ENCODE data around the gene PIGK. TPM values are rescaled to one million over a fixed set of nuclear protein-coding genes. Genes with fewer than 3 reads are reported as not detected.

PIGK gene
- total and polyA plus RNA-seq, 10 of the 15 experiments (the other 5 are each of a cell fraction or from before 2014, with no cell fraction given), result 9.1 to 27.4 (median 16.9) TPM

DNA sequence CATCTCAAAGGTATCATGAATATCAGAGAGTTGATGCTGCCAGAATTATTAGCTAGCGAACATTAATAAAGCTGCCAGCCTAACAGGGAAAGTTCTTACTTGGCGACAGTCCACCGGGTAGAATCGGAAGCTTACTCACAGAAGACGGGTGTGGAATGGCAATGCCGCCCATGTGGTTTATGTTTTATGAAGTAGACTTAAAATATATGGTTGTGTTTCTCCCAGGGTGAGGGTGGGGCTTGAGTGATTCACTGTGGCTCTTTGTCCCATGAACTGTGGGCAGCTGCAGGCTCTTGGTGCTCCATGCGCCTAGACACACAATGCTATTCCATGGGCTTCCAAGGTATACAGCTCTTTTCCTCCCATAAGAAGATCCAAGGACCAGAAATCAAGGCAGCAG lies 162.7 kb downstream of the PIGK start (continued):
- TF ChIP-seq RB1 (IDR thresholded peaks at IDR 0.05; ENCODE audit: borderline replicate concordance), result no peak
- TF ChIP-seq FOXK2 (IDR thresholded peaks at IDR 0.05), result no peak

DNA sequence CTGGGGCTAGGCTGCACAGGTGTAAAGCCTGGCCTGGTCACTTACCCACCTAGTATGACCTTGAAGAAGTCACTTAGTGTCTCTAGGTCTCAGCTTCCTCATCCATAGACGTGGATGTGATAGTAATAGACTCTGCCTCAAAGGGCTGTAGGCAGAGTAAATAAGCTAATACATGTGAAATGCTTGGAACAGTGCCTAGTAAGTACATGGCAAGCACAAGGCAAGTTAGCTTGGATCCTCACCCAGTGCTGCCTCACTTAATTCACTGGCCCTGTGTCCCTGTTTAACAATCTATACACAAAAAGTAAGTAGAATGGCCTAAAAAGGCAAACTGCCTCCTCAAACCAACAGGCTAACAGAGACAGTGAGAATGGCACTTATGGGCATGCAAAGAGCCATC lies 167.8 kb downstream of the PIGK start:
- CTCF ChIA-PET, result no interaction called here
- no TSS peak for BruUV-seq (replicated peaks)
- no peak overlapping the region for H2AFZ ChIP-seq (ENCODE audit: control insufficient read depth, low read depth, low read length)

More for the DNA sequence above, 167.8 kb downstream of the PIGK start:
- in situ Hi-C loops (cut with MboI), result no loop called here
- Histone ChIP-seq H3K9me3 (replicated peaks; ENCODE audit: control insufficient read depth, insufficient read depth, low read length) (no peaks in the 10 kb centered on the region), H3K4me2 (ENCODE audit: control insufficient read depth, insufficient read depth) (no peak overlapping the region), H3K79me2 (ENCODE audit: control insufficient read depth, insufficient read depth, low read length) (no peaks in the 10 kb centered on the region), H3K9ac (ENCODE audit: control insufficient read depth, insufficient read depth, low read length) (no peak overlapping the region), H3K4me1 (ENCODE audit: control insufficient read depth, insufficient read depth, low read length) (no peaks in the 10 kb centered on the region), H3K4me3 (no peak overlapping the region), H3K36me3 (ENCODE audit: control insufficient read depth in 2 of 2, insufficient read depth in 2 of 2, low read length in 1 of 2) (no peaks in the 10 kb centered on the region), H3K27ac (ENCODE audit: control insufficient read depth, insufficient read depth) (no peak overlapping the region), H3K27me3 (replicated peaks in 1 of 2; ENCODE audit: control insufficient read depth in 2 of 2, insufficient read depth in 2 of 2, low read length in 1 of 2) (no peaks in the 10 kb centered on the region), H4K20me1 (ENCODE audit: control insufficient read depth, insufficient read depth) (no peaks in the 10 kb centered on the region)
- TF ChIP-seq, protein P1, sequence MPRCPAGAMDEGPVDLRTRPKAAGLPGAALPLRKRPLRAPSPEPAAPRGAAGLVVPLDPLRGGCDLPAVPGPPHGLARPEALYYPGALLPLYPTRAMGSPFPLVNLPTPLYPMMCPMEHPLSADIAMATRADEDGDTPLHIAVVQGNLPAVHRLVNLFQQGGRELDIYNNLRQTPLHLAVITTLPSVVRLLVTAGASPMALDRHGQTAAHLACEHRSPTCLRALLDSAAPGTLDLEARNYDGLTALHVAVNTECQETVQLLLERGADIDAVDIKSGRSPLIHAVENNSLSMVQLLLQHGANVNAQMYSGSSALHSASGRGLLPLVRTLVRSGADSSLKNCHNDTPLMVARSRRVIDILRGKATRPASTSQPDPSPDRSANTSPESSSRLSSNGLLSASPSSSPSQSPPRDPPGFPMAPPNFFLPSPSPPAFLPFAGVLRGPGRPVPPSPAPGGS (IDR thresholded peaks at IDR 0.05; ENCODE audit: borderline replicate concordance, insufficient read depth, low read depth, low read length, poor library complexity, severe bottlenecking), result no peak
- no peak for TF ChIP-seq POLR2A (IDR thresholded peaks at IDR 0.05; ENCODE audit: low read depth, low read length)
- no peak for TF ChIP-seq WRNIP1 (IDR thresholded peaks at IDR 0.05; ENCODE audit: borderline replicate concordance, low read depth, low read length)
- no peak for TF ChIP-seq JUND (IDR thresholded peaks at IDR 0.05; ENCODE audit: low read depth, low read length)
- no peak for TF ChIP-seq ESRRA (IDR thresholded peaks at IDR 0.05; ENCODE audit: low read length)
- TF ChIP-seq MYC (IDR thresholded peaks at IDR 0.05; ENCODE audit: insufficient read depth, insufficient read length, insufficient replicate concordance, low read length, severe bottlenecking), result no peak
- no peak for TF ChIP-seq PAX5 (IDR thresholded peaks at IDR 0.05; ENCODE audit: borderline replicate concordance, low read depth, low read length)
- WGBS (ENCODE audit: insufficient coverage, insufficient replicate concordance, low lambda C conversion rate, missing lambda C conversion rate), result 0% methylated on average over 1 of the region's 1 CpG
- no peak for FAIRE-seq
- DNase-seq (ENCODE audit: low read depth, low spot score), result no peak
- no peak for ATAC-seq
- ChIA-PET RAD21 (ENCODE audit: unreplicated experiment) (no interaction called here), POLR2A (no interaction called here), SMC1A (ENCODE audit: uncharacterized antibody, unreplicated experiment) (interaction anchor here (1.5 kb wide), 1 partner anchor 20 kb away, joined by 4 read pairs; no protein-coding TSS in a partner anchor)
- intact Hi-C loops (cut with micrococcal nuclease; ENCODE audit: unreplicated experiment), result no loop called here

Data from GM12878 (cell line).